Breast epithelium (tissue), 4 donors: ENCODE results near the gene NME8. TPM values are rescaled to one million over a fixed set of nuclear protein-coding genes. Genes with fewer than 3 reads are reported as not detected.

Experiments
- DNase-seq, 2 donors: peaks; one replicate each; pipeline ENCODE4 v3.0.0-alpha.2; 2019; ENCODE audit warnings: low spot score in 2 of 2
- H3K27ac ChIP-seq, 2 donors: fragments of 200-600 bp; sonication (generic) in 1 of 2; one replicate each; pipeline ENCODE4 v1.5.1; 2016 to 2019; ENCODE audit warnings: mild to moderate bottlenecking in 1 of 2
- H3K27me3 ChIP-seq, 2 donors: fragments of 200-600 bp; sonication (generic) in 1 of 2; one replicate each; pipeline versions ENCODE4 v1.5.1 to v1.6.0; 2017 to 2019; ENCODE audit warnings: control low read depth in 1 of 2, mild to moderate bottlenecking in 1 of 2
- H3K36me3 ChIP-seq: fragments of 200-600 bp; one replicate; pipeline ENCODE4 v1.5.1; 2019
- H3K4me1 ChIP-seq, 2 donors: fragments of 200-600 bp; sonication (generic); one replicate each; pipeline ENCODE4 v1.5.1; 2016 to 2019; ENCODE audit warnings: control low read depth in 1 of 2
- H3K4me3 ChIP-seq, 3 donors: fragments of 200-600 bp; sonication (generic); 1 replicate in 2 of 3; 2 replicates in 1 of 3; pipeline ENCODE4 v1.5.1; 2016 to 2019; ENCODE audit warnings: mild to moderate bottlenecking in 3 of 3, moderate library complexity in 2 of 3
- H3K9me3 ChIP-seq, 2 donors: fragments of 200-600 bp; sonication (generic) in 1 of 2; one replicate each; pipeline ENCODE4 v1.5.1; 2016 to 2019; ENCODE audit warnings: control low read depth in 1 of 2
- CTCF ChIP-seq, 3 donors: fragments of 450-650 bp; IDR thresholded peaks; one replicate each; pipeline ENCODE4 v1.5.1; 2016 to 2017; ENCODE audit warnings: antibody characterized with exemption in 3 of 3, mild to moderate bottlenecking in 3 of 3, moderate library complexity in 3 of 3
- POLR2A ChIP-seq: fragments of 450-650 bp; IDR thresholded peaks from one replicate; pipeline ENCODE4 v1.6.1; 2016; ENCODE audit warnings: antibody characterized with exemption, mild to moderate bottlenecking, moderate library complexity
- POLR2AphosphoS5 ChIP-seq, 3 donors: sonication (generic); formaldehyde crosslinking; IDR thresholded peaks; one replicate each; pipeline ENCODE4 v1.6.1; 2017; ENCODE audit warnings: antibody characterized with exemption in 3 of 3
- intact Hi-C: fragments of 100-400 bp; cut with DNase I; formaldehyde crosslinking; loops from one replicate; pipeline ENCODE4 v1.15.1; 2023; ENCODE audit warnings: low total_unique reads
- total RNA-seq, 3 donors: library from RNA; depleted of rRNA; stranded (reverse); fragments of >200 nt; gene quantifications; one replicate each; pipeline ENCODE4 v1.1.0, GENCODE V29; 2016

The NME8 gene
- total RNA-seq, 3 donors from 2014 or later, result not detected

- no peak for DNase-seq
- intact Hi-C loops, result no loop called here
- H3K4me1 ChIP-seq, result no peaks in the 10 kb centered on the region
- TF ChIP-seq CTCF (IDR thresholded peaks at IDR 0.05) (no peak), POLR2AphosphoS5 (IDR thresholded peaks at IDR 0.05) (no peak), POLR2A (no peak)
- H3K36me3 ChIP-seq, result no peaks in the 10 kb centered on the region
- H3K27ac ChIP-seq, result no peak overlapping the region
- peaks cover 0 to 8% of the 10 kb centered on the region in 2 donors for H3K9me3 ChIP-seq
- no peak overlapping the region for H3K4me3 ChIP-seq
- H3K27me3 ChIP-seq, result peaks cover 0 to 4% of the 10 kb centered on the region in 2 donors
Measured at GRCh38 chr7:37825038-37825437, 23.4 kb upstream of the NME8 start.

DNA sequence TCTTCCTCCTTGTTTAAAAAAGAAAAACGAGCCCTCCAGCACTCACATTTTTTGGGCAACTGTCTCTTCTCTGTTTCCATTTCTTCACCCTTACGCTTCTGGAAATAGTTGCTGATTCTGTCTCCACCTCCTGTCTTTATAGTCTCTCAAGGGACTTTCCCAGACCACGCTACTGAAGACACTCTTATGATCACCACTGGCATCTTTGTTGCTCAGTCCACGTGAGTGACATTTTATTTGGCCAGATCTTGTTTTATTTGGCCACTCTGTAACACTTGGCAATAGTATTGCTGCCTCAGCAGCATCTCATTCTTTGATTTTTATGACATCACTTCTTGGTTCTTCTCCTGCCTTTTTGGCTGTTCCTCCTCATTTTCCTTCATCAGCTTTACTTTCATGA lies 21.6 kb upstream of the NME8 start:
- Histone ChIP-seq H3K4me1 (no peaks in the 10 kb centered on the region), H3K4me3 (no peak overlapping the region), H3K36me3 (no peaks in the 10 kb centered on the region), H3K27ac (no peak overlapping the region), H3K27me3 (peaks cover 0 to 4% of the 10 kb centered on the region in 2 donors), H3K9me3 (no peaks in the 10 kb centered on the region)
- no peak for TF ChIP-seq POLR2AphosphoS5 (IDR thresholded peaks at IDR 0.05)
- DNase-seq, result no peak
- intact Hi-C loops, result no loop called here

DNA sequence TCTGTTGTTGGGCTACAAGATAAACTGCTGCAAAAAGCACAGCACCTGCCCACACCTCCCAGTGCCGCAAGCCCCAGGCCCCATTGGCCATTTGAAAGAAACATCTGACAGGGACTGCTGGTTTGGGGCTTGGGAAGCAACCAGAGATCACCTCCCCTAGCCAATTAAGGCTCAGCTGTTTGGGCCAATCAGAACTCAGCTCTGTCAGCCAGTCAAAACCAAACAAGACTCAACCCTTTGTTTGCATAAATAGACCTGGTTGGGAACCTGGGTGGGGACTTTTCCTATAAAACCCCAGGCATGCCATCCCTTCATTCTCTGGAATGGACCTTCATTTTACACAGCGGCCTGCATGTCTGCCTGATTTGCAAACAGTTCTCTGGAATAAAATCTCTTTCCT lies 17.2 kb upstream of the NME8 start:
- Histone ChIP-seq H3K9me3 (no peaks in the 10 kb centered on the region), H3K27me3 (peaks cover 0 to 4% of the 10 kb centered on the region in 2 donors), H3K36me3 (no peaks in the 10 kb centered on the region), H3K27ac (no peak overlapping the region), H3K4me1 (no peaks in the 10 kb centered on the region), H3K4me3 (no peak overlapping the region)
- TF ChIP-seq CTCF (IDR thresholded peaks at IDR 0.05), result no peak
- no peak for TF ChIP-seq POLR2AphosphoS5 (IDR thresholded peaks at IDR 0.05)
- no peak for TF ChIP-seq POLR2A
- intact Hi-C loops, result no loop called here
- no peak for DNase-seq

DNA sequence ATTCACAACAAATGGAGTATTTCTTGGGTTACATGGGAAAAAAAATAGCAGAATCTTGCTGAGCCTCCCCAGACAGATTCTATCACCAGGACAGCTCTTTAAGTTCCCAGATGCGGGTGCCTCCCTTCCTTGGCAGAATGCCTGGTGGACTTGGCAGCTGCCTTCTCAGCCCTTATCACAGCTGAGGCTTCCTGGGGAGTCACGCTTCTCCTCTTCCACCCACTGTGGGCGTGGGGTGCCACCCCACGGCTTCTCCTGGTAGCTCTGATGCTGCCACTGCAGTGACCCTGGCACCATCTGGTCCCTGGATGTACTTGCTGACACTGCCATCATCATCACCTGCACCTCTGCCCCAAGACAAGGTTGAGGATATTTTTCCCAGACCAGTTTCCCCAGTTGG lies 16.2 kb upstream of the NME8 start:
- H3K4me1 ChIP-seq, result no peaks in the 10 kb centered on the region
- TF ChIP-seq CTCF (IDR thresholded peaks at IDR 0.05), result no peak
- TF ChIP-seq POLR2A, result no peak
- no peak for TF ChIP-seq POLR2AphosphoS5 (IDR thresholded peaks at IDR 0.05)
- H3K9me3 ChIP-seq, result no peaks in the 10 kb centered on the region
- intact Hi-C loops, result no loop called here
- H3K27ac ChIP-seq, result no peak overlapping the region
- peak in 1 of 2 donors; percentile 32 for DNase-seq
- no peaks in the 10 kb centered on the region for H3K36me3 ChIP-seq
- H3K27me3 ChIP-seq, result peaks cover 0 to 4% of the 10 kb centered on the region in 2 donors
- H3K4me3 ChIP-seq, result no peak overlapping the region

DNA sequence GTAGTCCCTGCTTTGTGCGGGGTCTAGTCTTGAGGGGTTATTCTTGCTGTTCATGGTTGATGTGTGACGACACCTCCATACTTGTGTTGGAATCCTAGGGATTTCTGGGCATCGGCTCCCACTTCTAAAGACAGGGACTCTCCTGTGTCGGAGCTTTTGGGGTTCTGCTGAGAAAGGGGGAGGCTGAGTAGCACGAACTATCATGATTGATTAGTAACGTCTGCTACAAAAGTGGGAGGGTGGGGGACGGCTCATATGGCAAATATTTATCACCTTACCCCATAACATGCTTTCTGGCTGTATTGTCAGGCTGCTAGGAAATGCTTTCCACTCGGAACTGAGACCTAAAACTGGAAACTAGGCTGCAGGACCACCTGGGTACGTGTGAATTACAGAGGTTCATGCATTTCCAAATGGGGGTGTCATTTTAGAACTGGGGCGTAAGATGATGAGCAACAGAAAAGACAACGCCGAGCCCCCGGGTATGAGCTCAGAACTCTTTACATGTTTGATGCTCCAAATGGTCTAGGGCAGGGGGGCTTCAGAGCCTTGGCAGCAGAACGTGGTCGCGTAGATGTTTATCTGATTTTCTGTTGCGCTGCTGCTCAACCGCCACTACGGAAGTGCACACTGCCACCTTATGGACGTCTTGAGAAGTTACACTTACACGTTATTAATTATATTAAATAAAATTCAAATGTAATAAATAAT lies 15.1 kb upstream of the NME8 start:
- intact Hi-C loops, result no loop called here
- no peak overlapping the region for H3K27ac ChIP-seq
- no peak for DNase-seq
- H3K9me3 ChIP-seq, result no peaks in the 10 kb centered on the region
- no peaks in the 10 kb centered on the region for H3K4me1 ChIP-seq
- no peaks in the 10 kb centered on the region for H3K36me3 ChIP-seq
- no peaks in the 10 kb centered on the region for H3K27me3 ChIP-seq
- peak; percentile 55 to 77 (median 59) for TF ChIP-seq CTCF (IDR thresholded peaks at IDR 0.05)
- no peak for TF ChIP-seq POLR2AphosphoS5 (IDR thresholded peaks at IDR 0.05)
- no peak for TF ChIP-seq POLR2A
- peak overlapping the region; percentile 1 to 60 (median 36) for H3K4me3 ChIP-seq

DNA sequence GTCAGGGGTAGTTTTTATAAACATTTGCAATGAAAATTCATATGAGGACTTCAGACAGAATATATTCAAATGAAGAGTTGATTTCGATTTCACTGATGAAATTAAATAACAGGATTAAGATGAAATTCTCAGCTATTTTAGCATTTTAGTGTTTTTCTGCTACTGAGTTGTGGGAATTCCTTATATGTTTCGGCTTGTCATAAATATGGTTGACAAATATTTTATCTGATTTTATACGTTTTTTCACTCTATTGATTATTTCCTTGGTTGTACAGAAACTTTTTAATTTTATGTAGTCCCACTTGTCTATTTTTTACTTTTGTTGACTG lies 14.6 kb upstream of the NME8 start:
- Histone ChIP-seq H3K27ac (no peak overlapping the region), H3K27me3 (no peaks in the 10 kb centered on the region), H3K4me3 (no peak overlapping the region), H3K36me3 (no peaks in the 10 kb centered on the region), H3K4me1 (no peaks in the 10 kb centered on the region), H3K9me3 (no peaks in the 10 kb centered on the region)
- DNase-seq, result no peak
- intact Hi-C loops, result no loop called here
- TF ChIP-seq POLR2A (no peak), CTCF (IDR thresholded peaks at IDR 0.05) (no peak), POLR2AphosphoS5 (IDR thresholded peaks at IDR 0.05) (no peak)
